Left lung (tissue), 10 donors: ENCODE data around the gene TMEM106A. TPM values are rescaled to one million over a fixed set of nuclear protein-coding genes. Genes with fewer than 3 reads are reported as not detected.

Experiments
- ATAC-seq: fragments of 200-7000 bp; cut with Tn5 transposase; one replicate; pipeline ENCODE4 v1.9.1; 2020; ENCODE audit warnings: moderate library complexity
- DNase-seq, 4 donors: peaks; one replicate each; pipeline ENCODE4 v3.0.0-alpha.2; 2013 to 2020
- H3K27ac ChIP-seq, 2 donors: fragments of 200-600 bp; sonication (generic) in 1 of 2; one replicate each; pipeline versions ENCODE4 v1.5.0 to v1.8.0; 2020 to 2021
- H3K27me3 ChIP-seq, 2 donors: fragments of 200-600 bp; sonication (generic) in 1 of 2; one replicate each; pipeline versions ENCODE4 v1.5.0 to v1.8.0; 2020 to 2021
- H3K36me3 ChIP-seq, 2 donors: fragments of 200-600 bp; sonication (generic) in 1 of 2; one replicate each; pipeline versions ENCODE4 v1.5.0 to v1.8.0; 2020 to 2021
- H3K4me1 ChIP-seq, 2 donors: fragments of 200-600 bp; one replicate each; pipeline ENCODE4 v1.8.0; 2021
- H3K4me3 ChIP-seq, 2 donors: fragments of 200-600 bp; sonication (generic) in 1 of 2; one replicate each; pipeline versions ENCODE4 v1.5.0 to v1.8.0; 2020 to 2021; ENCODE audit warnings: mild to moderate bottlenecking in 1 of 2
- H3K9me3 ChIP-seq, 2 donors: fragments of 200-600 bp; sonication (generic) in 1 of 2; one replicate each; pipeline versions ENCODE4 v1.5.0 to v1.8.0; 2020 to 2021
- intact Hi-C, 2 donors: fragments of 100-400 bp; cut with DNase I; formaldehyde crosslinking; loops; one replicate each; pipeline versions ENCODE4 v1.11.2 to v1.14.2; 2022
- polyA plus RNA-seq, 6 donors: library from polyadenylated mRNA; unstranded; fragments of 120-200 nt; gene quantifications; one replicate each; pipeline ENCODE4 v1.2.1, GENCODE V29; 2013; ENCODE audit not compliant: insufficient read length in 6 of 6
- total RNA-seq, 2 donors: library from RNA; stranded (reverse); fragmentation: NEBNext Ultra II Directional; extraction: Animal tissue kit (Norgen Biotek cat#: 25700); gene quantifications; one replicate each; pipeline ENCODE4 v1.2.1, GENCODE V29; 2021
- TF ChIP-seq, protein P1 (sequence below), 2 donors: fragments of 200-600 bp; sonication (generic) in 1 of 2; IDR thresholded peaks; one replicate each; pipeline versions ENCODE4 v1.5.0 to v1.8.0; 2021; ENCODE audit warnings: antibody characterized with exemption in 2 of 2
- donor health status: DM: no; HTN: yes; CAD: no.
- donor health status: DM: no; HTN: no; CAD: no.

TMEM106A gene
- total and polyA plus RNA-seq, 8 donors = 10.6 to 26.8 (median 12.1) TPM

DNA sequence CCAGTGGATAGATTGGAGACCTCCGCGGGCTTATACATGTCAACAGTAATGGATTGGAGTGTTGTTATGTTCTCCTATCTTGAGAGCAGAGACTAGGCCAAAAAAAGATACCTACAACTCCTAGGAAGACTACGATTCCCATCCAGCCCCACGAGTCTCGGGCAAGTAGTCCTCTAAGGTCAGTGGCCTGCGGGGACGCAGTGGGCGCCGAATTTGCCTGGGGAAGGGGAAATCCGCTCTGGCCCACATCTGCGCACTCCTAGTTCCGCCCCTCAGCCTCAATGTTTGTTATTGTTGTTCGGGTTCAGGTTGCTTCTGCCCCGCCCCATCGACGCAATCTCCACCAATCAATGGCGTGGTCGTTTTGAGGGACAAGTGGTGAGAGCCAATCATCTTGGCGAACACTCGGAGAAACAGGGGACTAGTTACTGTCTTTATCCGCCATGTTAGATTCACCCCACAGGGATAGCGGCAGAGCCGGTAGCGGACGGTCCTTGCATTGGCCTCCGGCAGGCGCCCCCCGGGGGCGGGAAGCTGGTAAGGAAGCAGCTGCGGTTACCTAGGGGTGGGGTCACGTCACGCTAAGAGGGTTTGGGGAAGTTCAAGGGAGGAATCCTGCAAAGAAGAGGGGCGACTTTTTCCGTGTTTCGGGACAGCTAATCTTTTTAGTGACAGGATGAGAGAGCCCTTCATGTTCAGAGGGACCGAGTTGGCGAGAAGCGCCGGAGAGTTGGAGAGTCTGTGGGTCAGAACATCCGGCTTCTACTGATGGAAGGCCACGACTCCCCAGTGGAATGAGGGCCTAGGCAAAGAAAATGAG, 40.7 kb upstream of the TMEM106A start, which contains the start of gene NBR1:
NBR1 (plus strand) TSS at position 449 of the 820 bp plus-strand sequence. CDS start 4,586 bp downstream, outside the sequence.
- DNase-seq = peak; percentile 91 to 99 (median 97)
- H3K9me3 ChIP-seq = no peaks in the 10 kb centered on the region
- H3K27ac ChIP-seq = peak within 1 kb of the TSS; percentile 97 to 99
- H3K4me3 ChIP-seq = peak within 1 kb of the TSS; percentile 63 to 80
- TF ChIP-seq, protein P1, sequence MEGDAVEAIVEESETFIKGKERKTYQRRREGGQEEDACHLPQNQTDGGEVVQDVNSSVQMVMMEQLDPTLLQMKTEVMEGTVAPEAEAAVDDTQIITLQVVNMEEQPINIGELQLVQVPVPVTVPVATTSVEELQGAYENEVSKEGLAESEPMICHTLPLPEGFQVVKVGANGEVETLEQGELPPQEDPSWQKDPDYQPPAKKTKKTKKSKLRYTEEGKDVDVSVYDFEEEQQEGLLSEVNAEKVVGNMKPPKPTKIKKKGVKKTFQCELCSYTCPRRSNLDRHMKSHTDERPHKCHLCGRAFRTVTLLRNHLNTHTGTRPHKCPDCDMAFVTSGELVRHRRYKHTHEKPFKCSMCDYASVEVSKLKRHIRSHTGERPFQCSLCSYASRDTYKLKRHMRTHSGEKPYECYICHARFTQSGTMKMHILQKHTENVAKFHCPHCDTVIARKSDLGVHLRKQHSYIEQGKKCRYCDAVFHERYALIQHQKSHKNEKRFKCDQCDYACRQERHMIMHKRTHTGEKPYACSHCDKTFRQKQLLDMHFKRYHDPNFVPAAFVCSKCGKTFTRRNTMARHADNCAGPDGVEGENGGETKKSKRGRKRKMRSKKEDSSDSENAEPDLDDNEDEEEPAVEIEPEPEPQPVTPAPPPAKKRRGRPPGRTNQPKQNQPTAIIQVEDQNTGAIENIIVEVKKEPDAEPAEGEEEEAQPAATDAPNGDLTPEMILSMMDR (IDR thresholded peaks at IDR 0.05) = peak in 1 of 2 donors; percentile 17
- intact Hi-C loops = no loop called here
- peaks cover 17 to 63% of the 10 kb centered on the region in 2 donors for H3K4me1 ChIP-seq
- H3K27me3 ChIP-seq = no peaks in the 10 kb centered on the region
- ATAC-seq = peak; percentile 88
- H3K36me3 ChIP-seq = peaks cover 0 to 4% of the 10 kb centered on the region in 2 donors

DNA sequence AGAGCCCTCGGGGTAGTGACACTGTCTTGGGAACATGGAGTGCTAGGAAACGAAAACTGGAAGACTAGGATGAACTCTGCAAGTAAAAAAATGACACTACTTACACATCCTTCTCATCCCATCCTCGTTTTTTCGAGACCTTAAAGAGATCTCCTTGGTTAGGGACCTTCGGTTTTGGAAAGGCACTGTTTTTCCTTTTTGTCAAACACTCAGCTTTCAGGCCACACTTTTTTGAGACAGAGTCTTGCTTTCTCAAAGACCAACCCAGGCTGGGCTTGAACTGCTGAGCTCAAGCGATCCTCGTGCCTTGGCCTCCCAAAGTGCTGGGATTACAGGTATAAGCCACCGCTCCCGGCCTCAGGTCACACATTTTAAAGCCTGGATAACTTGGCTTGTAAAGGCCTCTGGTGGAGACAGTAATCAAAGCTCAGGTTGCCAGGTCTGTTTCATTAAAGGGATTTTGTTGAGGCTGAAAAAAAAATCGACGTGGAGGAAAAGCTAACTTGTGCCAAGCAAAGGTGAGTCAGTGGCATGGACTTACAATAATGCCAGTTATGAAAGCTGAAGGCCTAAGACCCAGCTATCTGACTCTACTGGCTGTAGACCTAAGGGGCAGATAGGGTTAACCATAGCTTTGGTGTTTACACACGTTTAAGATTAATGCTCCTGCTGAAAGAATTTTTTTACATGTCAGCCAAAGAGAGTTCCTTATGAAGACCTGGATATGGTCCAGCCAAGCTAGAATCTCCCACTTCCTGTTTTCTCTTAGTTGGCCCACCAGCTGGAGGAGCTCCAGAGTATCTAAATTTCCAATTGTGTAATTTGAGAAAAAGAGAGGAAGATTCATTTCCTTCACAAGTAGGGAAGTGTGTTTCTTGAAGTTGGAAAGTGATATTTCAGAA, 39.8 kb upstream of the TMEM106A start:
- no peaks in the 10 kb centered on the region for H3K9me3 ChIP-seq
- H3K4me3 ChIP-seq = peak overlapping the region; percentile 63 to 80
- peak overlapping the region; percentile 97 to 99 for H3K27ac ChIP-seq
- H3K4me1 ChIP-seq = peaks cover 17 to 71% of the 10 kb centered on the region in 2 donors
- DNase-seq (peak in 2 of 4 donors; percentile 84 to 92), ATAC-seq (peak; percentile 2)
- H3K27me3 ChIP-seq = no peaks in the 10 kb centered on the region
- H3K36me3 ChIP-seq = peaks cover 0 to 12% of the 10 kb centered on the region in 2 donors
- TF ChIP-seq, protein P1 (IDR thresholded peaks at IDR 0.05) = no peak
- intact Hi-C loops = no loop called here

DNA sequence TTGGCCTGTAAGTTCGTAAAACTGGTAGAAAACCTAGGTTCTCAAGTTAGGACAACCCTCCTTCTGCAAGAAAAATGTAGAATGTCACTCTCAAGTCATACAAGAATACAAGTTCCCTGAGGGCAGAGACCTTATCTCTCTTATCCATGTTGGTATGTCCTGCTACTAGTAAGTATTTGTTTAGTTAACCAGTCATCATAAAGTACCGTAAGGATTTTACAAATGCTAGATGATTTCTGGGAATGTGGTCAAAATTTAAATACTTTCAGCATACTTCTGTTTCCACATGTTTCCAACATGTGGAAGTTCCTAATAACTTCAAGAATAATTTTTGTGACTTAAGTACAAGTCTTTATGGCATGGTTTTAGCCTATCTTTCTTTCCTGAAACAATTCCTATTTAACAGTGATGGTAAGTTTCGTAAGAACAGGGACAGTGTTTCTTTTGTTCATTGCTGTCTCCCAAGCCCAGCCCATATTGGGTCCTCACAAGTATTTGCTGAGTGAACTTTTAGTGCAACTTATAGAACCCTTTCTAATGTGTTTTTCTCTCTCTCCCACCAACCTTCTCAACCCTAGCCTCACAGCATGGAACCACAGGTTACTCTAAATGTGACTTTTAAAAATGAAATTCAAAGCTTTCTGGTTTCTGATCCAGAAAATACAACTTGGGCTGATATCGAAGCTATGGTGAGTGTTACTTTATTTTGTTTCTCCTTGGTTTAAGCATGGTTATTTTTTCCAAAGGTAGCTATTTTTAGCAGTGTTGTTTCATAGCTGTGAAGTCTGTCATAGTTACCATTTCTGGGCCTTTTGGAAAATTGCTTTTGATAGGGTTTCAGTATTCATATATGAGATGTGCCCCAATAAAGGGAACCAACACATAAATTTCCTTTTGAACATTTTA, 36.2 kb upstream of the TMEM106A start:
- Histone ChIP-seq H3K4me3 (no peak overlapping the region), H3K27ac (peak overlapping the region in 1 of 2 donors; percentile 1), H3K27me3 (no peaks in the 10 kb centered on the region), H3K9me3 (no peaks in the 10 kb centered on the region), H3K4me1 (peaks cover 17 to 67% of the 10 kb centered on the region in 2 donors), H3K36me3 (peaks cover 0 to 45% of the 10 kb centered on the region in 2 donors)
- ATAC-seq = no peak
- no peak for DNase-seq
- TF ChIP-seq, protein P1 (IDR thresholded peaks at IDR 0.05) = no peak
- intact Hi-C loops = no loop called here

DNA sequence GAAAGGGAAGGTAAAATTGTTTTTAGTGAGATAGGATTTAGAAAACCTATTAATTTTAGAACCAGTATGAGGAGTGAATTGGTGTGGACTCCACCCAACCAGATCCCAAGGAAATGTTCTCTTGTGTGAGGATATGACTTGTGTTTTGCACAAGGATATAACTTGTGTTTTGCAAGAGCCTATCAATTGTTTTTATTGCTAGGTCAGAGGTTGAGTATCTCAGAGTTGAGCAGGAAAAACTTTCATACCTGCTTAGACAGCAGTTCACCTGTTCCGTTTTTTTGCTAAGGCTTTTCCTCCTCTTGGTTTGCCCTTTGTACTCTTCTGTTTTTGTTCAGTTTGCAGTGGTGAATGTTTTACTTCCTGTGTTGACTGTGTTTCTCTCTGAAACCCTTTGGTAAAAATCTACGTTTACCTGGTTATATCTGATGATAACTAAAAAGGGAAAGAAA, 35.5 kb upstream of the TMEM106A start:
- TF ChIP-seq, protein P1 (IDR thresholded peaks at IDR 0.05) = no peak
- Histone ChIP-seq H3K4me3 (no peak overlapping the region), H3K27me3 (no peaks in the 10 kb centered on the region), H3K4me1 (peaks cover 17 to 67% of the 10 kb centered on the region in 2 donors), H3K9me3 (no peaks in the 10 kb centered on the region), H3K36me3 (peaks cover 0 to 51% of the 10 kb centered on the region in 2 donors), H3K27ac (peak overlapping the region in 1 of 2 donors; percentile 1)
- no peak for ATAC-seq
- intact Hi-C loops = no loop called here
- no peak for DNase-seq
